ENCODE measurements around the gene MUC4. TPM values are rescaled to one million over a fixed set of nuclear protein-coding genes. Genes with fewer than 3 reads are reported as not detected.

MUC4 gene
- total RNA-seq, 2 experiments from 2014 or later = 0.02 TPM; not detected in 1

DNA sequence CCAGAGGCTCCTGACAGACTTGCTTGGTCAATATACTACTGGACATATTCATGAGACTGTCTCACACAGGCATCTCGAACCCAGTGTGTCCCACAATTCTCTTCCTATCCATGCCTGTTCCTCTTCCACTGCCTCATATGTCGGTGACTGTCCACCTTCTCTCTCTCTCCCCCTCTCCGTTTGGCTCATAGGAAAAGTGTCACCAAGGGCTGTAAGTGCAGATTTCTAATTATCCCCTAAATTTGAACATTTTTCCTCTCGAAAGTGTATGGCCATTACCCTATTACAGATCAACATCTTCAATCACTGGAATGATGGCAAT lies 113.4 kb downstream of the MUC4 start:
- DNase-seq = no peak
- H3K27ac Mint-ChIP-seq = no peak overlapping the region
- H3K36me3 Mint-ChIP-seq (ENCODE audit: low read depth) = peaks cover 4% of the 10 kb centered on the region
- H3K9me3 Mint-ChIP-seq = no peaks in the 10 kb centered on the region
- H3K27me3 Mint-ChIP-seq (ENCODE audit: low read depth) = no peaks in the 10 kb centered on the region
- intact Hi-C loops (cut with micrococcal nuclease) = no loop called here
- CTCF ChIA-PET = no interaction called here
- no peaks in the 10 kb centered on the region for H3K4me1 Mint-ChIP-seq (ENCODE audit: low read depth)
- H3K4me3 Mint-ChIP-seq = no peak overlapping the region

- CTCF ChIA-PET = no interaction called here
- Mint-ChIP-seq H3K36me3 (ENCODE audit: low read depth) (peaks cover 4% of the 10 kb centered on the region), H3K4me3 (no peak overlapping the region), H3K4me1 (ENCODE audit: low read depth) (no peaks in the 10 kb centered on the region), H3K9me3 (no peaks in the 10 kb centered on the region), H3K27me3 (ENCODE audit: low read depth) (no peaks in the 10 kb centered on the region), H3K27ac (no peak overlapping the region)
- intact Hi-C loops (cut with micrococcal nuclease) = no loop called here
- DNase-seq = no peak
Observed at GRCh38 chr3:195697582-195698324, 114.0 kb downstream of the MUC4 start.

Small RNAs within 50 kb of the gene (microRNA-seq; reads per million reads assigned to microRNA genes)
- not detected for gene MIR570 (ENCODE audit: borderline microRNAs expressed, borderline replicate concordance)

Other genes starting within 250 kb of the MUC4 start
- under 1 TPM in 1 of 2 experiments, not detected in 1; 0.44 TPM for gene APOD, start 228.0 kb downstream of the MUC4 start, total RNA-seq
- gene MUC20, start 91.0 kb downstream of the MUC4 start, total RNA-seq = under 1 TPM; 0.43 to 0.84 TPM
- gene TNK2, start 96.6 kb upstream of the MUC4 start, total RNA-seq = 10 to 100 TPM; 40.0 to 46.6 TPM

Measured in activated naive CD4-positive, alpha-beta T cell treated with anti-CD3 and anti-CD28 coated beads for 36 hours (primary cell).